Calu3 (cell line): ENCODE data around the gene UCP2. TPM values are rescaled to one million over a fixed set of nuclear protein-coding genes. Genes with fewer than 3 reads are reported as not detected.

Experiments
- BruUV-seq: library from RNA; stranded (reverse); fragments of 400-500 nt; replicated peaks from 2 replicates; lab custom pipeline; 2021; lab: Mats Ljungman, UMichigan
- CTCF ChIA-PET: fragments of 300-600 bp; sonication (Branson Sonifier 250); formaldehyde crosslinking; loops from one replicate; lab custom pipeline; 2022; ENCODE audit warnings: antibody characterized with exemption; lab: Charles Lee
- DNase-seq: peaks from one replicate; pipeline ENCODE4 v3.0.0; 2022
- H3K27ac Mint-ChIP-seq: one replicate; pipeline ENCODE4 v1.8.0; 2022; ENCODE audit warnings: mixed read lengths; ENCODE audit not compliant: unreplicated experiment
- H3K27me3 Mint-ChIP-seq: one replicate; pipeline ENCODE4 v1.8.0; 2022; ENCODE audit warnings: mixed read lengths; ENCODE audit not compliant: unreplicated experiment
- H3K36me3 Mint-ChIP-seq: one replicate; pipeline ENCODE4 v1.8.0; 2022; ENCODE audit warnings: mild to moderate bottlenecking, moderate library complexity, mixed read lengths; ENCODE audit not compliant: insufficient read depth, unreplicated experiment
- H3K4me1 Mint-ChIP-seq: one replicate; pipeline ENCODE4 v1.8.0; 2022; ENCODE audit warnings: mild to moderate bottlenecking, low read depth, mixed read lengths; ENCODE audit not compliant: unreplicated experiment
- H3K4me3 Mint-ChIP-seq: one replicate; pipeline ENCODE4 v1.8.0; 2022; ENCODE audit warnings: mild to moderate bottlenecking, low read depth, moderate library complexity, mixed read lengths; ENCODE audit not compliant: unreplicated experiment
- H3K9me3 Mint-ChIP-seq: one replicate; pipeline ENCODE4 v1.8.0; 2022; ENCODE audit warnings: low read depth, mixed read lengths; ENCODE audit not compliant: unreplicated experiment
- intact Hi-C: fragments of 100-400 bp; cut with micrococcal nuclease; formaldehyde crosslinking; loops from one replicate; pipeline ENCODE4 v1.10.0; 2022; ENCODE audit not compliant: unreplicated experiment
- total RNA-seq: library from RNA; stranded (reverse); gene quantifications from 2 replicates; pipeline ENCODE4 v1.2.3, GENCODE V29; 2022
- TF ChIP-seq, protein P1 (sequence below): fragments of 200-600 bp; IDR thresholded peaks from one replicate; pipeline ENCODE4 v1.8.0; 2022; ENCODE audit warnings: antibody characterized with exemption; ENCODE audit not compliant: unreplicated experiment

UCP2 gene
- total RNA-seq, 1 experiment from 2014 or later: 14.7 TPM

DNA sequence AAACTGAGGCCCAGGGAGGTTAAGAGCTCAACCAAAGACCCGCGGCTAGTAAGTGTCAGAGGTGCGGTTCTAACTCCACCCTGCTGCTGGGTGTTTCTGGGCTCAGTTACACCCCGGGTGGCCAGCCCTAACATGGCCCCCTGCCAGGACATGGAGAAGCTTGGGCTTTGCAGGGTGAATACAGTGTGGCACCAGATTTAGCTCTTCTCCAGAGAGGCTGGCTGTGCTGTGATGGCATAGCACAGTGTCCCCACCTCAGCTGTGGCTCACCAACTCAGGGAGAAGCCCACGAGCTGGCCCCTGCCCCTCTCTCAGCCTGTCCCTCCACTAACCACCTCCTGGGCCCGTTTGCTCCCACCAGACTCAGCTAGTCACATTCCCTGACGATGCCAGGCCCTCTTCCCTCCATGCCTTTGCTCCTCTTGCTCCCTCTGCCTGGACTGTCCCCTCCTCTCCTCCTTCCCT is 19.2 kb upstream of the UCP2 start:
- Mint-ChIP-seq H3K4me1 (no peaks in the 10 kb centered on the region), H3K4me3 (no peak overlapping the region)
- no TSS peak for BruUV-seq

GRCh38 chr11:74000307-74001133 is 17.9 kb upstream of the UCP2 start:
- CTCF ChIA-PET: no interaction called here
- no peak for DNase-seq
- Mint-ChIP-seq H3K27ac (no peak overlapping the region), H3K27me3 (no peaks in the 10 kb centered on the region), H3K9me3 (no peaks in the 10 kb centered on the region), H3K36me3 (no peaks in the 10 kb centered on the region), H3K4me3 (no peak overlapping the region), H3K4me1 (no peaks in the 10 kb centered on the region)
- no TSS peak for BruUV-seq
- intact Hi-C loops: no loop called here
- TF ChIP-seq, protein P1, sequence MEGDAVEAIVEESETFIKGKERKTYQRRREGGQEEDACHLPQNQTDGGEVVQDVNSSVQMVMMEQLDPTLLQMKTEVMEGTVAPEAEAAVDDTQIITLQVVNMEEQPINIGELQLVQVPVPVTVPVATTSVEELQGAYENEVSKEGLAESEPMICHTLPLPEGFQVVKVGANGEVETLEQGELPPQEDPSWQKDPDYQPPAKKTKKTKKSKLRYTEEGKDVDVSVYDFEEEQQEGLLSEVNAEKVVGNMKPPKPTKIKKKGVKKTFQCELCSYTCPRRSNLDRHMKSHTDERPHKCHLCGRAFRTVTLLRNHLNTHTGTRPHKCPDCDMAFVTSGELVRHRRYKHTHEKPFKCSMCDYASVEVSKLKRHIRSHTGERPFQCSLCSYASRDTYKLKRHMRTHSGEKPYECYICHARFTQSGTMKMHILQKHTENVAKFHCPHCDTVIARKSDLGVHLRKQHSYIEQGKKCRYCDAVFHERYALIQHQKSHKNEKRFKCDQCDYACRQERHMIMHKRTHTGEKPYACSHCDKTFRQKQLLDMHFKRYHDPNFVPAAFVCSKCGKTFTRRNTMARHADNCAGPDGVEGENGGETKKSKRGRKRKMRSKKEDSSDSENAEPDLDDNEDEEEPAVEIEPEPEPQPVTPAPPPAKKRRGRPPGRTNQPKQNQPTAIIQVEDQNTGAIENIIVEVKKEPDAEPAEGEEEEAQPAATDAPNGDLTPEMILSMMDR: no peak

More for the DNA sequence above, 19.2 kb upstream of the UCP2 start:
- TF ChIP-seq, protein P1: no peak
- Mint-ChIP-seq H3K27me3 (no peaks in the 10 kb centered on the region), H3K9me3 (no peaks in the 10 kb centered on the region), H3K36me3 (no peaks in the 10 kb centered on the region), H3K27ac (no peak overlapping the region)
- intact Hi-C loops: no loop called here
- CTCF ChIA-PET: no interaction called here
- no peak for DNase-seq

GRCh38 chr11:73999581-74000306 is 17.1 kb upstream of the UCP2 start:
- CTCF ChIA-PET: no interaction called here
- H3K4me3 Mint-ChIP-seq: no peak overlapping the region
- no TSS peak for BruUV-seq
- no peak overlapping the region for H3K27ac Mint-ChIP-seq
- H3K4me1 Mint-ChIP-seq: no peaks in the 10 kb centered on the region
- H3K9me3 Mint-ChIP-seq: no peaks in the 10 kb centered on the region
- no peak for DNase-seq
- H3K36me3 Mint-ChIP-seq: no peaks in the 10 kb centered on the region
- no peaks in the 10 kb centered on the region for H3K27me3 Mint-ChIP-seq
- TF ChIP-seq, protein P1: no peak
- intact Hi-C loops: no loop called here

DNA sequence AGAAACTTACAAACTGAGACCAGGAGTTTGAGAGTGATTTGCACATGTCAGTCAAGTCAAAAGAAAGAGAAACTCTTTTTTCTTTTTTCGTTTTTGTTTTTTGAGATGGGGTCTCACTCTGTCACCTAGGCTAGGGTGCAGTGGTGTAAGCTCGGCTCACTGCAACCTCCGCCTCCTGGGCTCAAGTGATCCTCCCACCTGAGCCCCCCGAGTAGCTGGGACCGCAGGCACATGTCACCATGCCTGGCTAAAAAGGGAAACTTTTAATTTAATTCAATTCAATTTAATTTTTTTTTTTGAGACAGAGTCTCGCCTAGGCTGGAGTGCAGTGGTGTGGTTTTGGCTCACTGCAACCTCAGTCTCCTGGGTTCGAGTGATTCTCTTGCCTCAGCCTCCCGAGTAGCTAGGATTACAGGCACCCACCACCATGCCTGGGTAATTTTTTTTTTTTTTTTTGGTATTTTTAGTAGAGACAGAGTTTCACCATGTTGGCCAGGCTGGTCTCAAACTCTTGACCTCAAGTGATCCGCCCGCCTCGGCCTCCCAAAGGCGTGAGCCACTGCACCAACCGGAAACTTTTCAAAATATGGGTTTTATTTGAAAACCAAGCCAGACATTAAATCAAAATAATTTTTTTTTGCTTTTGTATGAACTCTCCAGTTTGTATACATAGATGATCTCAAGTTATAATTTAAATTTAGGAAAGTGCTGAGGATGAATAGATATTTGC is 16.4 kb upstream of the UCP2 start:
- Mint-ChIP-seq H3K27me3 (no peaks in the 10 kb centered on the region), H3K4me1 (no peaks in the 10 kb centered on the region), H3K27ac (no peak overlapping the region), H3K4me3 (no peak overlapping the region), H3K9me3 (no peaks in the 10 kb centered on the region), H3K36me3 (no peaks in the 10 kb centered on the region)
- DNase-seq: no peak
- intact Hi-C loops: no loop called here
- no TSS peak for BruUV-seq
- CTCF ChIA-PET: interaction anchor here (0.7 kb wide), 1 partner anchor 237 kb away, joined by 3 read pairs; no protein-coding TSS in a partner anchor
- TF ChIP-seq, protein P1: no peak
